Anterior cingulate cortex (tissue), 58 donors: ENCODE results near the gene OR9G4.

ENCODE experiments used
- DNase-seq, 58 donors: peaks; one replicate each; lab custom pipeline; 2025; lab: John Stamatoyannopoulos, UW

Gene OR9G4

DNA sequence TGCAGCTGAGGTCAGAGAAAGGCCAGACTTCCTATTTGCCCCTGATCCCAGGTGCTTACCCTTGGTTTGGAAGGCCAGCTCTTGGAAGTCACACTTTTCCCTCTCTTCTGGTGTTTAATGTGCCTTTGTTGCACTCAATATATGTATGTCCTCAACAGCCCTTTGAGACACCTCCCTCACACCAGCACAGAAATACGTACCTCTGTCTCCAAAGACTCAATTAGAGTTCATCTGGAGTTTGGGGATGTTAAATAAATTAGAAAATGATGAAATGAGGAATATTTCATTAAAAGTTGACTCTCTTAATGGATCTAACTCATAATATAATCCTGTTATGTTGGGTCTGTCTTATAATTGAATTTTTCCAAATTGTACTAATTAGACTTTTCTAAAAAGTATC, at the start of gene OR9G4:
Gene OR9G4, minus strand, starts transcription at position 101 of the 400 bp plus-strand sequence. CDS start 4,931 bp downstream, outside the sequence.
- no peak for DNase-seq

DNA sequence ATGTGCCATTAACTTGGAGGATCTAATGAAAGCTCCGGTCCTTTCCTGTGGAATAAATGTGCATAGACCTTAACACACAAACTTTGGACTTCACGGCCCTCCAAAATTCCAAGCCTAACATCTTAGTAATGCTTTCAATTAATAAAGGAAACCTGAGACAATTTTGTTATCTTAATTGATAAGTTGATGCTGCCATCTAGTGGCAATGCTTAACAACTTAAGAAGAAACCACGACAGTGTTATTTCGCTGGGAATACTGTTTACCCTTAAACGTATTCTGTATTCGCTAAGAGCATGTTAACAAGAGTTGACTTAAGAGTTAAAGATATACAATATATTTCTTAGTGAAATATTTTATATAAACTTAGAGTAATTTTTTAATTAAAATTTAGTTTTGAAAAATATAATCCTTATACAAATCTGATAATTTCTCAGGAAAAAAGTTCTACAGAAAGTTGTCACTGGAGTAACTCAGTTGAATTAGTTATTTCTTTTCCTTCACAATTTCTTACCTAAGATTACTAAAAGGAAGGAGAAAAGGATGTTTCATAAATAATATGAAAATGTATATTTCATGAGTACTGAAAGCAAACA, 35.0 kb upstream of the OR9G4 start:
- peak in 1 of 58 donors; percentile 32 for DNase-seq

DNA sequence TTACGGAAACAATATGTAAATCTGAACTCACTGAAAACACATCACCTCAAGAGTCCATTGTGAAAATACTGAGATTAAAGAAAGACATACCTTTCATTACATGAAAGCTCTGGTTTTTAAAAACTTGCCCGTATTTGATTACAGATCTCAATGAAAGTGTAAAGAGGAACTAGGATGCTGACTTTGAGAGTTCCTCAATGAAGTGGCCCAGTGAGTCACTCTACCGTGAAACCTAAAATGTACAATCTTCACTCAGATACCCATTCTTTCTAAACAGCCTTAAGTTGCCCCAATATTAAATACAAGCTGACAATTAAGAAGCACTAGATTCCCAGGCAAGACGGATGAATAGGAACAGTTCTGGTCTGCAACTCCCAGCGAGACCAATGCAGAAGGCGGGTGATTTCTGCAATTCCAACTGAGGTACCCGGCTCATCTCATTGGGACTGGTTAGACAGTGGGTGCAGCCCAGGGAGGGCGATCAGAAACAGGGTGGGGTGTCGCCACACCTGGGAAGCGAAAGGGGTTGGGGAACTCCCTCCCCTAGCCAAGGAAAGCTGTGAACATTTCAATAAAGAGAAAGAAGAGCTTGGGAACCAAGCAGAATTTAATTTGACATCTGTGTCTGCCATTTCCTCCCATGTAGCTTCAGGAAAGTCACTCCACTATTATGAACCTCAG, 33.8 kb upstream of the OR9G4 start:
- DNase-seq = no peak

DNA sequence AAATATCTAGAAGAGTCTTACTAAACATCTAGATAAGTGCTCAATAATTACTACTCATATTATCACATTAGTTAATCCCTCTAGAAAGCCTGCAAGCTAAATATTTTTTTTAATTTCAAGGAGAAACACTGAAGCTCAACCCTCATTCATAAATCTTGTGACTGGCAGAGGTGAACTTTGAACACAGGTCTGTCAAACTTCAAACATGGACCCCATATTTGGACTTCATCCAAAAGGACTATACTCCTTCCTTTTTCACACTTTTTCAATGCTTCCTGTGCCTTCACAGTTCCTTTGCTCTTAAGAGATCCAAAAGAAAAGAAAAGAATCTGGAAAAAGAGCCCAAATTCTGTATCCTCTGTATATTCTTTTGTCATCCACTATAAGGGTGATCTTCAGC, 28.3 kb upstream of the OR9G4 start:
- no peak for DNase-seq

DNA sequence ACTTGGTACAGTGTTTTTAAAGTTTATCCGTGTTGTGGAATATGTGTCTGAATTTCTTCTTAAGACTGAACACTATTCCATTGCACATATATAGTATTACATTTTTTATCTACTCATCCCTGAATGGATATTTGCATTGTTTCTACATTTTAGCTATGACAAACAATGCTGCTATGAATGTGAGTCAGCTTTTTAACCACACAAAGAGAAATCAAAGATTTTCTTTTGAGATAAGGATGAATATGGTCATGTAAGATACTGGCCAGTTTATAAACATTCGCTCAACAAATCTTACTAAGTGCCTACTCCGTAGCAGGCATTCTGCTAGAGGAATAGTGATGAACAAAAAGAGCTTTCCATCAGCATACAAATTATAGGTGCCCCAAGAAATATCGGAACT, 16.5 kb upstream of the OR9G4 start:
- no peak for DNase-seq

DNA sequence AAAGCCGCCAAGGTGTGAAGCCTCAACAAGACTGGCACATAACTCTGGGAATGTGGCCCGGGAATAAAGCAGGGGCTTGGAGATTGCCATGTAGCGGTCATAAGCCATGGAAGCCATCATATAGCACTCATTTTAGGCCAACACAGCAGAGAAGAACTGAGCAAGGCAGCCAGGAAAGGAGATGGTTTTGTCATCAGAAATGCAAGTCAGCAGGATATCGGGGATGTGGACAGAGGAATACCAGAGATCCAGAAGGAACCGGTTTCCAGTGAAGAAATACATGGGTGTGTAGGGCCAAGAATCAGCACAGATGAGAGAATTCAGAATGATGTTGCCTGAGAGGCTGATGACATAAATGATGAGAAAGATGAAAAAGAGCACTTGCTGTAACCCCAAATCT, 3.0 kb upstream of the OR9G4 start:
- DNase-seq = no peak

DNA sequence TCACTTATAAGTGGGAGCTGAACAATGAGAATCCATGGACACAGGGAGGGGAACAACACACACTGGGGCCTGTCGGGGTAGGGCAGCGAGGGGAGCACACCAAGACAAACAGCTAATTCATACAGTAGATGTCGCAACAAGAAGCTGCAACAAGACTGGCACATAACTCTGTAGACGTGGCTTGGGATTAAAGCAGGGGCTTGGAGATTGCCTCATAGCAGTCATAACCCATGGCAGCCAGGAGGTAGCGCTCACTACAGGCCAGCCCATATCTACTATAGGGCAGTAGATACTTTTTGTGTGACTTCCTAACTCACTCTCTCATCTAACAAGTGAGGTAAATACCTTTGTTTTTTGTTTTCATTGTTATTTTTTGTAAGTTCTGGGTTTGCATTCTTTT, 1.7 kb upstream of the OR9G4 start:
- no peak for DNase-seq

DNA sequence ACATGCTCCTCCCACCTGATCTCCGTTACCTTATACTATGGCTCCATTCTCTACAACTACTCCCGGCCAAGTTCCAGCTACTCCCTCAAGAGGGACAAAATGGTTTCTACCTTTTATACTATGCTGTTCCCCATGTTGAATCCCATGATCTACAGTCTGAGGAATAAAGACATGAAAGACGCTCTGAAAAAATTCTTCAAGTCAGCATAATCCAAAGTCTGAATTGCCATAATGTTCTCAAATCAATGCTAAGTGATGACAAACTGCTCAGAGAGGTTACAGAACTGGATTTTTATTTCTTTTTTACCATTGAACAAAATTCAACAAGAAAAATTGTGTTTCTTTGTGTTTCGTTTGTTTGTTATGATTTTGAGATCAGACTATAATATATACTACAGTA, 7.6 kb downstream of the OR9G4 start:
- DNase-seq = no peak

DNA sequence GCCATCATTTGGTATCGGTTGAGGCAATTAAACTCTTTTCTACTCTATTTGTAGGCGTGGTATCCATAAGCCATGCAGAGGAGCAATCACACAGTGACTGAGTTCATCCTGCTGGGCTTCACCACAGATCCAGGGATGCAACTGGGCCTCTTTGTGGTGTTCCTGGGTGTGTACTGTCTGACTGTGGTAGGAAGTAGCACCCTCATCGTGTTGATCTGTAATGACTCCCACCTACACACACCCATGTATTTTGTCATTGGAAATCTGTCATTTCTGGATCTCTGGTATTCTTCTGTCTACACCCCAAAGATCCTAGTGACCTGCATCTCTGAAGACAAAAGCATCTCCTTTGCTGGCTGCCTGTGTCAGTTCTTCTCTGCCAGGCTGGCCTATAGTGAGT, 8.4 kb downstream of the OR9G4 start:
- no peak for DNase-seq

DNA sequence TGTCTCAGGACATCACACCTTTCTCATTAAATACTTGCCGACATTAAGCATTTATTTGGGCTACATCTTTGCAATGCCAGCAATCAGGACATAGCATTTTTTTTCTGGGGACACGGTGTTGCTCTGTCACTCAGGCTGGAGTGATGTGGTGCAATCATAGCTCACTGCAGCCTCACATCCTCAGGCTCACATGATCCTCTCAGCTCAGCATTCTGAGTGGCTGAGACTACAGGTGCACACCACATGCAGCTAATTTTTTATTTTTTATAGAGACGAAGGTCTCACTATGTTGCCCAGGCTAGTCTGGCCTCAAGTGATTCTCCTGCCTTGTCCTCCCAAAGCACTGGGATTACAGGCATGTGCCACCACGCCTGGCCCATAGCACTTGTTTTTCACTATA, 28.0 kb downstream of the OR9G4 start:
- no peak for DNase-seq

DNA sequence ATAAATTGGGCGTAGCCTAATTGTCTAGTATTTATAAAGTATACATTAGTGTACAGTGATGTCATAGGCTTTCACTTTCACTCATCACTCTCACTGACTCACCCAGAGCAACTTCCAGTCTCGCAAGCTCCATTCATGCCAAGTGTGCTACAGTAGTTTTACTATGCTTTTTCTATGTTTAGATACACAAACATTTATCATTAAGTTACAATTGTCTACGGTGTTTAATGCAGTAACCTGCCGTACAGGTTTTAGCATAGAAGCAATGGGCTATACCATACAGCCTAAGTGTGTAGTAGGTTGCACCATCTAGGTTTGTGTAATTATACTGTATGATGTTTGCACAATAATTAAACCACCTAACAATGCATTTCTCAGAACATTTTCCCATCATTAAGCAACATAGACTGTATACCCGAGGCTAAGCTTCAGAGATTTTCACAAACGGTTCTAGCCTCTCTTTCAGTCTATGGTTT, 32.1 kb downstream of the OR9G4 start:
- no peak for DNase-seq

DNA sequence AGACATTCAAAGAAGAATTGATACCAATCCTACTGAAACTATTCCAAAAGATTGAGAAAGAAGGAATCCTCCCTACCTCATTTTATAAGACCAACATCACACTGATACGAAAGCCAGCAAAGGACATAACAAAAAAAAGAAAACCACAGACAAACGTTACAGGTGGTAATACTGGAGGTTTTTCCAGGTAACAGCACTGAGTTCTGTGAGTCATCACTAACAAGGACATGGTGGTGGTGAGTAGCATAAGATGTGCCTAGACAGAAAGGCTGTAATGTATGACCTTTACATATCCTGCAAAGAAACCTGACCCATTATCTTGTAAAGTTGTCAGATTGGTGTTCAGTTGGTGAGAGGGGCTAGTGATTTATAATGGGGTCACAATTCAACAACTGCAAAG, 34.3 kb downstream of the OR9G4 start:
- no peak for DNase-seq

DNA sequence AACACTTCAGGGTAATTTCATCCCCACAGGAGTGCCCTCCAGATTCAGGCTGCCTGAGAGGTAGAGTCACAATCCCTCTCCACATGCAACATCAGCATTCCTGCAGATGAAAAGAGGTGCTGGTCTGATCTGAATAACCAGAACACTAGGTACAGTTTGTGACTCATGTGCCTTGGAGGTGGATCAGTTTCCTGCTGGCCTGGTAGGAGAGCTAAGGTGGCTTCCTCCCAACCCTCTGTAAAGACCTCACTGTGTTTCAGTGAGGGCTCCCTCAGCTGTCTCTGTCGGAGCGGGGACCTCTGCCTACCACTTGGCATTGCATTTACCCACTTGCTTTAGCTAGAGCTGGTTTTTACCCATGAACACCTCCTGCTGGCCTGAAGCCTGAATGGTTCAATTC, 42.0 kb downstream of the OR9G4 start:
- no peak for DNase-seq

DNA sequence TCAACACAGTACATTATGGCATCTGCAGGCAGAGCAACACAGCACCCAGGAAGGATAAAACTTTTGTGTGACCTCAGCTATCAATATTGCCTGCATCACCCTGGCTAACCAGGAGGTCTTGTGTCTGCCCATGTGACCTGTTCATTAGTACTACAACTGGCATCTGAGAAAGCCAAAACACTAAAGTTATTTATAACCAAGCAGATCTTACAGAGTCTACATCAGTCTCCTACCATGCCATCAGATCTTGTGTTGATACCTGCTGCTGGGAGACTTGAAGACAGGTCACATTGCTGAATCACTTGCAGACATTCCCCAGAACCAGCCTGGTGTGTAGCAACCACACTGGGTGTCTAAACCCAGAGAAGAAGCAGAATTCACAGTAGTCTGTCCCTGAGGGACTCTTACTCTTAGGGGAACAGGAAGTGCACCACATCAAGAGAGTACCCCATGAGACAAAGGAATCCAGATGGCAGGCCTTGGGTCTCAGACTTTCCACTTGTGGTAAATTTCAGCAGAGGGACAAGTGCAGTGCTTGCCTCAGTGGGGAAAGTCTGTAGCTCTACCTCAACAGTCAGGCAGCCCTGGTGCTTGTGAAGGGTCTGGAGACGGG, 42.6 kb downstream of the OR9G4 start:
- DNase-seq = no peak

DNA sequence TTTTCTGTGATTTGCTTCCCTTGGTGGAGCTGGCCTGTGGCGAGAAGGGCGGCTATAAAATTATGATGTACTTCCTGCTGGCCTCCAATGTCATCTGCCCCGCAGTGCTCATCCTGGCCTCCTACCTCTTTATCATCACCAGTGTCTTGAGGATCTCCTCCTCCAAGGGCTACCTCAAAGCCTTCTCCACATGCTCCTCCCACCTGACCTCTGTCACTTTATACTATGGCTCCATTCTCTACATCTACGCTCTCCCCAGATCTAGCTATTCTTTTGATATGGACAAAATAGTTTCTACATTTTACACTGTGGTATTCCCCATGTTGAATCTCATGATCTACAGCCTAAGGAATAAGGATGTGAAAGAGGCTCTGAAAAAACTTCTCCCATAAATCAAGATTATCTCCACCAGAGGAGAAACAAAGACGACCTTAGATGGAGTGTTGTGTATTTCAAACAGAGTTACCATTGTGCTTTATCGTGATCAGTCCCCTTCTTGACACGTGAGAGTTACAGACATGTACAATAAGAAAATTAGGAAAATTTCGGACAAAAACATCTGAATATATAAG, 47.5 kb downstream of the OR9G4 start:
- DNase-seq = no peak

DNA sequence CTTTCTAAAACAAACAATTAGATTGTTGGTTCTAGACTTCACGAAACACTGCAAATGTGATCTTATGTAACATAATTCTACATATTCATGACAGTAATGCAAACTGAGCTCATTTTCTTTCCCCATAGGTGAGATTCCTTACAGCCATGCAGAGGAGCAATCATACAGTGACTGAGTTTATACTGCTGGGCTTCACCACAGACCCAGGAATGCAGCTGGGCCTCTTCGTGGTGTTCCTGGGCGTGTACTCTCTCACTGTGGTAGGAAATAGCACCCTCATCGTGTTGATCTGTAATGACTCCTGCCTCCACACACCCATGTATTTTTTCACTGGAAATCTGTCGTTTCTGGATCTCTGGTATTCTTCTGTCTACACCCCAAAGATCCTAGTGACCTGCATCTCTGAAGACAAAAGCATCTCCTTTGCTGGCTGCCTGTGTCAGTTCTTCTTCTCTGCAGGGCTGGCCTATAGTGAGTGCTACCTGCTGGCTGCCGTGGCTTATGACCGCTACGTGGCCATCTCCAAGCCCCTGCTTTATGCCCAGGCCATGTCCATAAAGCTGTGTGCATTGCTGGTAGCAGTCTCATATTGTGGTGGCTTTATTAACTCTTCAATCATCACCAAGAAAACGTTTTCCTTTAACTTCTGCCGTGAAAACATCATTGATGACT, 48.1 kb downstream of the OR9G4 start:
- DNase-seq = no peak

DNA sequence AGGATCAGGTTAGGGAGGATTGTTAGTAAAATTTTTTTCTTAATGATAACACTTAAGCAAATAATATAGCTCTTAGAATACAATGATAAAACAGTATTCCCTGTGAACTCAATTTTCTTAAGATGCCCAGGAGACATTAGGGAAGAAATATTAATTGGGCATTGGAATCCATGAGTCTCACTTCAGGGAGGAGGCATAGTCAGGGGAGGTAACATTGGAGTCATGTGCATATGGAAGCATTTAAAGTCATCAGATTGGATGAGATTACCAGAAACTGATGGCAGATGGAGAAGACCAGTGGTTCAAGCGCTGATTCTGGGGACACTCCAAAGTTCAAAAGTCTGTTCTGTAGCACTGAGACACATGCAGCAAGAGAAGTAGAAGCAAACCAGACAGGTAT, 49.7 kb downstream of the OR9G4 start, which contains the start of gene OR9G1:
Gene OR9G1, plus strand, starts transcription at position 301 of the 400 bp plus-strand sequence. CDS start 1,293 bp downstream, outside the sequence.
- no peak for DNase-seq

DNA sequence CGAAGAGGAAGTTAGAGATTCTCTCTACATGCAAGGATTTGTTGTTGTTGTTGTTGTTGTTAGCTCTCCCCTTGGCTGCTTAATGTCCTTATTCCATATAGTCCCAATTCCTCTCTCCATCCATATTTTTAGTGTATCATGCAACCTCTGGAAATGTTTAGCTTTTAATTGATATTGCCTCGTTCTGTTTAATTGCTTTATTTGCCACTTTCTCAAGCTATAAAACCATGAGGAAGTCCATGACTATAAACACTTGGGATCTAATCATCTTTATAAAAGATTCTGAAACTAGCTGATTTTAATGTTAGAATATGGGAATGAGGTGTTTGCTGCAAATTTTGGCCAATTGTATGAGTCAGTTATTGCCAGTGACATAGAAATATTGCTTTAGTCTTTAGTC, 55.1 kb downstream of the OR9G4 start:
- DNase-seq = no peak
